Measurements from ENCODE around the gene TRIM45. TPM values are rescaled to one million over a fixed set of nuclear protein-coding genes. Genes with fewer than 3 reads are reported as not detected.
"Not testable (repeated sequence)": the region's sequence is repeated elsewhere in the genome, so short reads cannot be mapped to it uniquely, and the experiment has no call there.

The TRIM45 gene
- total RNA-seq, 1 donor from 2014 or later: 7.0 TPM

DNA sequence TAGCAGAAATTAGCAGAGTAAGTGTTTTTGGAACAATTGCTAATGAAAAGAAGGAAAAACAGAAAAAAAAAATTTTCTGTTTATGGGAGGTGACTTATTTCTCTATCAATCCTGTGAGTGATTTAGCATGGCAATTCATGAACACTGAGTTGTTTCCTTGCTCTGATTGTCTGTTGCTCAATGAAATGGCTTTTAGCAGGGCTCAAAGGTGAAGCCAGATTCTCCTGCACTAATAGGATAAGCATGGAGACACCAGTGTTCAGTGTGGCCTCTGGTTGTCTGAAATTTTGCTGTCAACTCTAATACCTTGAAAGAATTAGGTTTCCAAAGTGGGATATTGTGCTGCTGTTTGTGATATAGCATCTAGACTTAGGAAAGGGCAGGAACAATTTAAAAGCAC lies 15.8 kb downstream of the TRIM45 start:
- DNase-seq (ENCODE audit: low spot score): no peak
- Mint-ChIP-seq H3K36me3 (ENCODE audit: low read depth, unreplicated experiment) (no peaks in the 10 kb centered on the region), H3K9me3 (ENCODE audit: unreplicated experiment) (no peaks in the 10 kb centered on the region), H3K4me1 (ENCODE audit: unreplicated experiment) (no peaks in the 10 kb centered on the region), H3K27me3 (ENCODE audit: unreplicated experiment) (no peaks in the 10 kb centered on the region), H3K27ac (ENCODE audit: unreplicated experiment) (no peak overlapping the region), H3K4me3 (ENCODE audit: unreplicated experiment) (no peak overlapping the region)
- TF ChIP-seq, protein P1, sequence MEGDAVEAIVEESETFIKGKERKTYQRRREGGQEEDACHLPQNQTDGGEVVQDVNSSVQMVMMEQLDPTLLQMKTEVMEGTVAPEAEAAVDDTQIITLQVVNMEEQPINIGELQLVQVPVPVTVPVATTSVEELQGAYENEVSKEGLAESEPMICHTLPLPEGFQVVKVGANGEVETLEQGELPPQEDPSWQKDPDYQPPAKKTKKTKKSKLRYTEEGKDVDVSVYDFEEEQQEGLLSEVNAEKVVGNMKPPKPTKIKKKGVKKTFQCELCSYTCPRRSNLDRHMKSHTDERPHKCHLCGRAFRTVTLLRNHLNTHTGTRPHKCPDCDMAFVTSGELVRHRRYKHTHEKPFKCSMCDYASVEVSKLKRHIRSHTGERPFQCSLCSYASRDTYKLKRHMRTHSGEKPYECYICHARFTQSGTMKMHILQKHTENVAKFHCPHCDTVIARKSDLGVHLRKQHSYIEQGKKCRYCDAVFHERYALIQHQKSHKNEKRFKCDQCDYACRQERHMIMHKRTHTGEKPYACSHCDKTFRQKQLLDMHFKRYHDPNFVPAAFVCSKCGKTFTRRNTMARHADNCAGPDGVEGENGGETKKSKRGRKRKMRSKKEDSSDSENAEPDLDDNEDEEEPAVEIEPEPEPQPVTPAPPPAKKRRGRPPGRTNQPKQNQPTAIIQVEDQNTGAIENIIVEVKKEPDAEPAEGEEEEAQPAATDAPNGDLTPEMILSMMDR (IDR thresholded peaks at IDR 0.05; ENCODE audit: unreplicated experiment): no peak

DNA sequence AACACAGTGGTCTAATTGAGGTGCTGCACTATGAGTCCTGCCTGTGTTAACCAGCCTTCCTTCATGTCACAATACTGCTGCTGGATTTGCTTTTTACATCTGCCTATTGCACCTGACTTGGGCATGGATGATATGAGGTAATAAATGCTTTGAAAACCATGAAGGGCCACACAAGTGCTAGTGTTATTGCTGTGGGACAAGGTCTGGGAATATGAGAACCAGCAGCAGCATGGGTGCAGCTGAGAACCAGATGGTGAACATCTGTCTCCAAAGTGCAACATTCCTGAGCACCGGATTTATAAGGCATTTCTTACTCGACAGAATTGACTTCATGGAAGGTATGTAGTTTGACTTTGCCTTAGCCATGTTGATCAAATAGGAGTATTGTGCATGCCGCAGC lies 16.6 kb downstream of the TRIM45 start:
- DNase-seq (ENCODE audit: low spot score): no peak
- Mint-ChIP-seq H3K9me3 (ENCODE audit: unreplicated experiment) (no peaks in the 10 kb centered on the region), H3K4me3 (ENCODE audit: unreplicated experiment) (no peak overlapping the region), H3K36me3 (ENCODE audit: low read depth, unreplicated experiment) (no peaks in the 10 kb centered on the region), H3K27me3 (ENCODE audit: unreplicated experiment) (no peaks in the 10 kb centered on the region), H3K4me1 (ENCODE audit: unreplicated experiment) (no peaks in the 10 kb centered on the region), H3K27ac (ENCODE audit: unreplicated experiment) (no peak overlapping the region)
- TF ChIP-seq, protein P1 (IDR thresholded peaks at IDR 0.05; ENCODE audit: unreplicated experiment): no peak

DNA sequence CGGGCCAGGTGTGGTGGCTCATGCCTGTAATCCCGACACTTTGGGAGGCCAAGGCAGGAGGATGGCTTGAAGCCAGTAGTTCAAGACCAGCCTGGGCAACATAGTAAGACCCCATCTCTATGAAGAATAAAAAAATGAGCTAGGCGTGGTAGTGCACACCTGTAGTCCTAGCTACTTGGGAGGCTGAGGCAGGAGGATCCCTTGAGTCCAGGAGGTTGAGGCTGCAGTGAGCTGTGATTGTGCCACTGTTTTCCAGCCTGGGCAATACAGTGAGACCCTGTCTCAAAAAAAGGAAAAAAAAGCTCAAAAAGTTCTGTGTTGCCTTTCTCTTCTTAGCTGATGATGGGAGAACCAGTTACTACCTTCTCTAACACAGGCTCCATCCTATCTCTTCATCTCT lies 19.7 kb downstream of the TRIM45 start:
- DNase-seq (ENCODE audit: low spot score); H3K9me3 Mint-ChIP-seq (ENCODE audit: unreplicated experiment); H3K4me3 Mint-ChIP-seq (ENCODE audit: unreplicated experiment); H3K27me3 Mint-ChIP-seq (ENCODE audit: unreplicated experiment); H3K4me1 Mint-ChIP-seq (ENCODE audit: unreplicated experiment); H3K27ac Mint-ChIP-seq (ENCODE audit: unreplicated experiment); H3K36me3 Mint-ChIP-seq (ENCODE audit: low read depth, unreplicated experiment): not testable (repeated sequence)

DNA sequence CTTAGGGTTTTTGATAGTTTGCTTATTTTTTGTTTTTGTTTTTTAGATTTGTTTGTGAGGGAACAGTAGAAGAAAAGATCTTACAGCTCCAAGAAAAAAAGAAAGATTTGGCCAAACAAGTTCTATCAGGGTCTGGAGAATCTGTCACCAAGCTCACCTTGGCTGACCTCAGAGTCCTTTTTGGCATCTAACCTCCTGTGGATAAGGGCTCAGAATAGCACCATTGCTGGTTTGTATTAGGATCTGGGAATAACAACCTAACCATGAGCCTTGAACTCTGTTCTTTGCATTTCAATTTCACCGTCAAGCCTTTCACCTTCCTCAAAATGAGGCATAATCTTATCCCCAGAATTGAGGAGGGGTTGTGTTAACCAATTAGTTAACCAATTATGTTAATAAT lies 20.2 kb downstream of the TRIM45 start:
- no peak for DNase-seq (ENCODE audit: low spot score)
- no peaks in the 10 kb centered on the region for H3K9me3 Mint-ChIP-seq (ENCODE audit: unreplicated experiment)
- H3K4me3 Mint-ChIP-seq (ENCODE audit: unreplicated experiment): no peak overlapping the region
- no peak overlapping the region for H3K27ac Mint-ChIP-seq (ENCODE audit: unreplicated experiment)
- no peaks in the 10 kb centered on the region for H3K4me1 Mint-ChIP-seq (ENCODE audit: unreplicated experiment)
- TF ChIP-seq, protein P1 (IDR thresholded peaks at IDR 0.05; ENCODE audit: unreplicated experiment): no peak
- H3K27me3 Mint-ChIP-seq (ENCODE audit: unreplicated experiment): no peaks in the 10 kb centered on the region
- no peaks in the 10 kb centered on the region for H3K36me3 Mint-ChIP-seq (ENCODE audit: low read depth, unreplicated experiment)

DNA sequence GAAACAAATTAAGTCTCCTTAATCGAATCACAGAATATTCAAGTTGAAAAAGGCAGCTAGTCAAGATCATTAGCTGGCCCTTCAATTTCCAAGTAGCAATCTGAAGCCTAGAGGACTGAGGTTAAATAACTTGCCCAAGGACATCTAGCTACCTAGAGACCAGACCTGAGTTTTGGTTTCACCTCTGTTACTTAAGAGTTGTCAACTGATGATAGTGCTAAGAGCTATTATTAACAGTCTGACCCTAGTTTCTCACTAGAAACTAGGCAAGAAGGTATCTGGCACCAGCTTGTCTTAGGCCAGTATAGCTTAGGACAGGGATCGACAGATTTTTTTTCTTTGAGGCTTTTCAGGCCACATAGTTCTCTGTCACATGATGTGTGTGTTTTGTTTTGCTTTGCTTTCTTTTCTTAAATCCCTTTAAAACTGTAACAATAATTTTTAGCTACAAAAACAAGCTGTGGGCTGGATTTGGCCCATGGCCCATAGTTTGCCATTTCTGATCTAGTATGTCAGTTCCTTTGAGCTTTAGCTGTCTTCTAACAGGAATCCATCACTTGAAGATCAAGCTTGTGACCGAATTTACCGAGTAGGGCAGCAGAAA lies 23.2 kb downstream of the TRIM45 start:
- Mint-ChIP-seq H3K36me3 (ENCODE audit: low read depth, unreplicated experiment) (no peaks in the 10 kb centered on the region), H3K27me3 (ENCODE audit: unreplicated experiment) (no peaks in the 10 kb centered on the region), H3K27ac (ENCODE audit: unreplicated experiment) (no peak overlapping the region), H3K4me3 (ENCODE audit: unreplicated experiment) (no peak overlapping the region), H3K9me3 (ENCODE audit: unreplicated experiment) (no peaks in the 10 kb centered on the region), H3K4me1 (ENCODE audit: unreplicated experiment) (no peaks in the 10 kb centered on the region)
- TF ChIP-seq, protein P1 (IDR thresholded peaks at IDR 0.05; ENCODE audit: unreplicated experiment): no peak
- no peak for DNase-seq (ENCODE audit: low spot score)

Measured in endothelial cell (in vitro differentiated cells).